K562 (cell line): ENCODE results near the gene GMPR2. TPM values are rescaled to one million over a fixed set of nuclear protein-coding genes. Genes with fewer than 3 reads are reported as not detected.
A peak's percentile ranks its signal among the peaks of the same experiment; 100 is the strongest.

Experiments
- ATAC-seq: fragments of 200-7000 bp; cut with Tn5 transposase; 3 replicates; pipeline ENCODE4 v1.9.1; 2020; ENCODE audit warnings: moderate library complexity
- BruUV-seq: library from RNA; stranded (reverse); fragments of 400-500 nt; replicated peaks from 2 replicates; lab custom pipeline; 2021; lab: Mats Ljungman, UMichigan
- CTCF ChIA-PET: fragments of 300-600 bp; formaldehyde crosslinking; extraction: SDS; loops from one replicate; lab custom pipeline; 2021; ENCODE audit warnings: low intra/inter-chr PET ratio; lab: Yijun Ruan, JAX
- POLR2A ChIA-PET: fragments of 300-600, 350-650 bp; sonication (Branson Sonifier 250); formaldehyde crosslinking; extraction: SDS; loops from one replicate; lab custom pipeline; 2021; ENCODE audit warnings: antibody characterized with exemption, inconsistent platforms; lab: Yijun Ruan, JAX
- DNase-seq, 4 experiments: peaks; one replicate each; pipeline versions ENCODE4 v3.0.0 to v3.0.0-alpha.2; 2011 to 2018; ENCODE audit warnings: low spot score in 3 of 4, mixed read lengths in 3 of 4; ENCODE audit errors: extremely low read depth in 1 of 4
- FAIRE-seq: peaks from 2 replicates; lab custom pipeline; 2011; peaks lifted over from hg19 to GRCh38; lab: Jason Lieb, UNC
- H2AFZ ChIP-seq: 2 replicates; pipeline ENCODE4 v1.6.0; 2011; ENCODE audit warnings: low read depth, low read length, control low read depth, inconsistent platforms
- H3K27ac ChIP-seq: fragments of 200-600 bp; 3 replicates; pipeline ENCODE4 v1.8.0; 2011; ENCODE audit warnings: low read depth, mild to moderate bottlenecking, control low read depth, inconsistent platforms, low read length, moderate library complexity, mixed read lengths; ENCODE audit errors: extremely low read depth
- H3K27me3 ChIP-seq, 2 experiments: fragments of 300-600 bp in 1 of 2; 2 replicates in 1 of 2; 3 replicates in 1 of 2; pipeline versions ENCODE4 v1.6.0 to v1.8.0; 2011; ENCODE audit warnings: inconsistent platforms in 2 of 2, low read length in 2 of 2, mild to moderate bottlenecking in 1 of 2, mixed read lengths in 1 of 2, moderate library complexity in 1 of 2; ENCODE audit not compliant: control insufficient read depth in 2 of 2, insufficient read depth in 2 of 2
- H3K36me3 ChIP-seq: fragments of 300-600 bp; 3 replicates; pipeline ENCODE4 v1.8.0; 2011; ENCODE audit warnings: mild to moderate bottlenecking, low read length, inconsistent platforms; ENCODE audit not compliant: control insufficient read depth, insufficient read depth
- H3K4me1 ChIP-seq, 2 experiments: fragments of 200-600 bp in 1 of 2; replicated peaks in 1 of 2; 2 replicates in 1 of 2; 3 replicates in 1 of 2; pipeline versions ENCODE4 v1.5.1 to v1.8.0; 2011; ENCODE audit warnings: inconsistent platforms in 2 of 2, low read length in 2 of 2, mild to moderate bottlenecking in 1 of 2, mixed read lengths in 1 of 2, moderate library complexity in 1 of 2; ENCODE audit not compliant: control insufficient read depth in 2 of 2, insufficient read depth in 2 of 2
- H3K4me2 ChIP-seq: 2 replicates; pipeline ENCODE4 v1.6.1; 2011; ENCODE audit warnings: low read length, control low read depth, inconsistent platforms, mixed read lengths; ENCODE audit not compliant: insufficient read depth
- H3K4me3 ChIP-seq: fragments of 200-600 bp; sonication (generic), shearing (Covaris generic); 2 replicates; pipeline ENCODE4 v1.5.1; 2016; ENCODE audit warnings: control low read depth, inconsistent platforms
- H3K79me2 ChIP-seq: fragments of 200-600 bp; 3 replicates; pipeline ENCODE4 v1.8.0; 2011; ENCODE audit warnings: low read length, inconsistent platforms; ENCODE audit not compliant: control insufficient read depth, insufficient read depth
- H3K9ac ChIP-seq, 2 experiments: 2 replicates each; pipeline versions ENCODE4 v1.6.0 to v1.6.1; 2011; ENCODE audit warnings: low read depth in 2 of 2, low read length in 2 of 2, control low read depth in 1 of 2, inconsistent platforms in 1 of 2, mild to moderate bottlenecking in 1 of 2, mixed read lengths in 1 of 2; ENCODE audit not compliant: insufficient read depth in 1 of 2
- H3K9me1 ChIP-seq: one replicate; pipeline ENCODE4 v1.6.0; 2011; ENCODE audit warnings: inconsistent platforms, mild to moderate bottlenecking, low read length, moderate library complexity; ENCODE audit not compliant: control insufficient read depth, insufficient read depth
- H3K9me3 ChIP-seq: replicated peaks from 2 replicates; pipeline ENCODE4 v1.5.1; 2011; ENCODE audit warnings: low read depth, low read length, inconsistent platforms; ENCODE audit not compliant: control insufficient read depth, insufficient read depth
- H4K20me1 ChIP-seq: replicated peaks from 2 replicates; pipeline ENCODE4 v1.6.1; 2011; ENCODE audit warnings: low read length, inconsistent platforms, mixed read lengths; ENCODE audit not compliant: control insufficient read depth, insufficient read depth
- C11orf30 ChIP-seq: fragments of 450-650 bp; IDR thresholded peaks from 2 replicates; pipeline ENCODE4 v1.6.1; 2016; ENCODE audit warnings: low read depth, mild to moderate bottlenecking
- CXXC5 ChIP-seq: fragments of 250-450 bp; sonication (Bioruptor Pico); IDR thresholded peaks from 2 replicates; pipeline ENCODE4 v1.8.0; 2022; ENCODE audit warnings: inconsistent platforms, mild to moderate bottlenecking, moderate library complexity
- HEY1 ChIP-seq: fragments of 250-450 bp; sonication (Bioruptor Pico); IDR thresholded peaks from 2 replicates; pipeline ENCODE4 v1.5.0; 2020; ENCODE audit warnings: mild to moderate bottlenecking, moderate library complexity, borderline replicate concordance
- ID3 ChIP-seq, 2 experiments: fragments of 250-450 bp in 1 of 2; fragments of 450-650 bp in 1 of 2; sonication (Bioruptor Pico) in 1 of 2; IDR thresholded peaks; 2 replicates each; pipeline versions ENCODE4 v1.6.1 to v1.8.0; 2016 to 2021; ENCODE audit warnings: mild to moderate bottlenecking in 2 of 2, moderate library complexity in 2 of 2, missing compliant biosample characterization in 1 of 2, missing genetic modification characterization in 1 of 2
- IRF9 ChIP-seq: fragments of 450-650 bp; IDR thresholded peaks from 2 replicates; pipeline ENCODE4 v1.6.1; 2016; ENCODE audit warnings: missing biosample characterization, missing genetic modification characterization
- MAFF ChIP-seq: IDR thresholded peaks from 2 replicates; pipeline ENCODE4 v1.6.1; 2012; ENCODE audit warnings: low read length, improper control_type of control experiment
- MAFG ChIP-seq: fragments of 450-650 bp; conservative IDR thresholded peaks from 2 replicates; pipeline ENCODE4 v1.6.1; 2016; ENCODE audit warnings: missing genetic modification characterization, missing compliant biosample characterization
- MAFK ChIP-seq: IDR thresholded peaks from 2 replicates; pipeline ENCODE4 v1.6.1; 2011; ENCODE audit warnings: low read length, improper control_type of control experiment
- NR2C1 ChIP-seq, 2 experiments: fragments of 450-650 bp; IDR thresholded peaks; 2 replicates each; pipeline ENCODE4 v1.6.1; 2017; ENCODE audit warnings: mild to moderate bottlenecking in 2 of 2, antibody characterized with exemption in 1 of 2, inconsistent platforms in 1 of 2, missing compliant biosample characterization in 1 of 2, missing genetic modification characterization in 1 of 2
- VEZF1 ChIP-seq: fragments of 200-800 bp; sonication (Bioruptor generic); IDR thresholded peaks from 2 replicates; pipeline ENCODE4 v1.6.1; 2017; ENCODE audit warnings: missing genetic modification characterization, missing compliant biosample characterization
- ZNF316 ChIP-seq: fragments of 450-650 bp; IDR thresholded peaks from 2 replicates; pipeline ENCODE4 v1.6.1; 2016
- ZNF696 ChIP-seq: fragments of 250-450 bp; sonication (Bioruptor Pico); conservative IDR thresholded peaks from 2 replicates; pipeline ENCODE4 v1.4.0; 2020; ENCODE audit warnings: mild to moderate bottlenecking, moderate library complexity
- WGBS: fragments of 100-300 bp; shearing (Covaris generic); methylation state at CpG from one replicate; pipeline ENCODE4 v1.1.6; 2016; ENCODE audit warnings: low coverage, mixed read lengths; ENCODE audit not compliant: insufficient coverage; ENCODE audit errors: missing lambda C conversion rate; 5-methylcytosine and 5-hydroxymethylcytosine counted together
- in situ Hi-C: fragments of 300-500 bp; cut with MboI; formaldehyde crosslinking; loops from 4 replicates; pipeline ENCODE4 v1.15.0; 2018; ENCODE audit warnings: inconsistent platforms, mixed read lengths
- intact Hi-C: fragments of 100-400 bp; cut with micrococcal nuclease; formaldehyde crosslinking; loops from 2 replicates; pipeline ENCODE4 v1.14.2; 2022
- polyA plus RNA-seq, 8 experiments: library from polyadenylated mRNA; depleted of rRNA in 4 of 8; stranded (reverse) in 5 of 8; unstranded in 3 of 8; fragments of >200 nt; fragmentation: Nextera tagmentation in 2 of 8; fragmentation: Illumina TruSeq in 1 of 8; extraction: Ambion mirVana in 2 of 8; extraction: Trizol in 1 of 8; gene quantifications; 2 replicates each; pipeline versions ENCODE4 v1.2.1 to v1.2.3, GENCODE V29; 2011 to 2014; ENCODE audit warnings: inconsistent platforms in 1 of 8, missing spikeins in 1 of 8
- total RNA-seq, 7 experiments: library from RNA; depleted of rRNA in 6 of 7; stranded (reverse); fragments of >200 nt in 6 of 7; fragmentation: Illumina TruSeq in 2 of 7; extraction: Trizol in 2 of 7; gene quantifications; 2 replicates each; pipeline versions ENCODE4 v1.2.1 to v1.2.3, GENCODE V29; 2011 to 2021; ENCODE audit warnings: low replicate concordance in 1 of 7

GMPR2 gene
- total and polyA plus RNA-seq, 9 of the 15 experiments (the other 6 are each of a cell fraction or from before 2014, with no cell fraction given) = 26.4 to 67.4 (median 36.3) TPM

- intact Hi-C loops (no loop called here), in situ Hi-C loops (no loop called here)
- Histone ChIP-seq H4K20me1 (no peaks in the 10 kb centered on the region), H3K9me3 (no peaks in the 10 kb centered on the region), H3K27ac (no peak overlapping the region), H3K4me1 (no peaks in the 10 kb centered on the region; a peak in 1 of 5 replicates), H3K9ac (no peak overlapping the region), H3K9me1 (no peaks in the 10 kb centered on the region), H2AFZ (no peak overlapping the region), H3K79me2 (peaks cover 44% of the 10 kb centered on the region), H3K36me3 (peaks cover 12% of the 10 kb centered on the region; the same call in 1 of the 3 replicates), H3K4me2 (no peak overlapping the region), H3K27me3 (no peaks in the 10 kb centered on the region), H3K4me3 (no peak overlapping the region)
- no peak for ATAC-seq
- POLR2A ChIA-PET = interaction anchor here (1.2 kb wide), 1 partner anchor 8 kb away, joined by 4 read pairs; the partner anchor contains the start of gene MDP1
- DNase-seq = no peak
- no peak for FAIRE-seq
- CTCF ChIA-PET = no interaction called here
- BruUV-seq = no TSS peak
- WGBS = 93% methylated on average over 7 of the region's 7 CpGs
- no peak for TF ChIP-seq ID3 (CRISPR knock-in tag; IDR thresholded peaks at IDR 0.05)
- TF ChIP-seq ID3 (tag; IDR thresholded peaks at IDR 0.05) = no peak
- TF ChIP-seq ZNF696 (CRISPR knock-in tag) = no peak
- no peak for TF ChIP-seq HEY1 (CRISPR knock-in tag)
- no peak for TF ChIP-seq CXXC5 (CRISPR knock-in tag)
Observed at GRCh38 chr14:24224618-24225071, 8.1 kb upstream of the GMPR2 start.

- TF ChIP-seq VEZF1 (CRISPR knock-in tag) = no peak
- peak; percentile 83 for TF ChIP-seq ZNF316
- TF ChIP-seq IRF9 (tag) = no peak
- peak; percentile 48; the same call in 1 of the 2 replicates for TF ChIP-seq MAFG
- TF ChIP-seq NR2C1 (IDR thresholded peaks at IDR 0.05) = no peak
- no peak for TF ChIP-seq NR2C1 (tag; IDR thresholded peaks at IDR 0.05)
- peak; percentile 82 for TF ChIP-seq MAFF
- TF ChIP-seq MAFK = peak; percentile 71
- TF ChIP-seq C11orf30 = peak; percentile 65
- Histone ChIP-seq H3K9me1 (no peaks in the 10 kb centered on the region), H3K27me3 (no peaks in the 10 kb centered on the region), H4K20me1 (no peaks in the 10 kb centered on the region), H3K9ac (no peak overlapping the region), H3K27ac (no peak overlapping the region), H3K4me1 (peaks cover 0 to 6% of the 10 kb centered on the region in 2 experiments; a peak in 2 of 5 replicates), H3K9me3 (no peaks in the 10 kb centered on the region), H3K4me2 (no peak overlapping the region), H3K79me2 (peaks cover 52% of the 10 kb centered on the region), H2AFZ (no peak overlapping the region), H3K4me3 (no peak overlapping the region), H3K36me3 (peaks cover 12% of the 10 kb centered on the region; the same call in 1 of the 3 replicates)
- DNase-seq (no peak), ATAC-seq (no peak), FAIRE-seq (no peak)
- no TSS peak for BruUV-seq
- intact Hi-C loops = no loop called here
- ChIA-PET CTCF (no interaction called here), POLR2A (interaction anchor here (0.5 kb wide), 1 partner anchor 39 kb away, joined by 3 read pairs; no protein-coding TSS in a partner anchor)
- WGBS = 91% methylated on average over 1 of the region's 1 CpG
- in situ Hi-C loops = no loop called here
Observed at GRCh38 chr14:24226473-24226872, 6.3 kb upstream of the GMPR2 start.
